NCI-H2227 treated with DMSO at 0.1 percent for 48 hours (cell line): Measurements from ENCODE around the gene SLC16A14.
"Not testable (repeated sequence)": the region's sequence is repeated elsewhere in the genome, so short reads cannot be mapped to it uniquely, and the experiment has no call there.

Experiments
- DNase-seq: peaks from one replicate; lab custom pipeline; 2025; lab: John Stamatoyannopoulos, UW

Gene SLC16A14, protein sequence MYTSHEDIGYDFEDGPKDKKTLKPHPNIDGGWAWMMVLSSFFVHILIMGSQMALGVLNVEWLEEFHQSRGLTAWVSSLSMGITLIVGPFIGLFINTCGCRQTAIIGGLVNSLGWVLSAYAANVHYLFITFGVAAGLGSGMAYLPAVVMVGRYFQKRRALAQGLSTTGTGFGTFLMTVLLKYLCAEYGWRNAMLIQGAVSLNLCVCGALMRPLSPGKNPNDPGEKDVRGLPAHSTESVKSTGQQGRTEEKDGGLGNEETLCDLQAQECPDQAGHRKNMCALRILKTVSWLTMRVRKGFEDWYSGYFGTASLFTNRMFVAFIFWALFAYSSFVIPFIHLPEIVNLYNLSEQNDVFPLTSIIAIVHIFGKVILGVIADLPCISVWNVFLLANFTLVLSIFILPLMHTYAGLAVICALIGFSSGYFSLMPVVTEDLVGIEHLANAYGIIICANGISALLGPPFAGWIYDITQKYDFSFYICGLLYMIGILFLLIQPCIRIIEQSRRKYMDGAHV

DNA sequence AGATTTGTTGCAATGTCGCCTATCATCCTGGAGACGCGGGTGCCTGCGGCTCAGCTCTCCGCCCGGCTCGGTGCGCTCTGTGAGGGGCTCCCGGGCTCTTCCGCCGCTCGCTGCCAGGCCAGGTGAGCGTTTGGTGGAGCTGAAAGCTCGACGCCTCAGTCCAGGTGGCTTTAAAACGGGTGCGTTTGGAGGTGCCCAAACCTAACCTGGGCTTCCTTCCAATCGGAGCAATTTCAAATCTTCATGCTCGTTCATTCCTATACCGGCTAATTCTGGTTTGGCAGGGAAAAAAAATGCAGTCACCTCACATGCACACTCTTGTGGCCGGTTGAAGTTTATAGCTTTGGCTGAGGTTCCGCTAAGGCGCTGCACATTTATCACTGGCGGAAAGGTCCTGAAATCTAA is at the start of gene SLC16A14:
Gene SLC16A14 (minus strand): TSS at position 274 of the 405 bp plus-strand sequence. CDS start 9,572 bp downstream, outside the sequence.
- peak; percentile 33 for DNase-seq

DNA sequence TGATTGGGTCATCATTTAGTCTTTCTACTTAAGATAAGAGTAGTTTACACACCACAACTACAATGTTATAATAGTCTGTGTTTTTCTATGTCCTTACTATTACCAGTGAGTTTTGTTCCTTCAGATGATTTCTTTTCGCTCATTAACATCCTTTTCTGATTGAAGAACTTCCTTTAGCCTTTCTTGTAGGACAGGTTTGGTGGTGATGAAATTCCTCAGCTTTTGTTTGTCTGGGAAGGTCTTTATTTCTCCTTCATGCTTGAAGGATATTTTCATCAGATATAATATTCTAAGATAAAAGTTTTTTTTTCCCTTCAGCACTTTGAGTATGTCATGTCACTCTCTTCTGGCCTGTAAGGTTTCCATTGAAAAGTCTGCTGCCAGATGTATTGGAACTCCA is 38.0 kb upstream of the SLC16A14 start:
- no peak for DNase-seq

DNA sequence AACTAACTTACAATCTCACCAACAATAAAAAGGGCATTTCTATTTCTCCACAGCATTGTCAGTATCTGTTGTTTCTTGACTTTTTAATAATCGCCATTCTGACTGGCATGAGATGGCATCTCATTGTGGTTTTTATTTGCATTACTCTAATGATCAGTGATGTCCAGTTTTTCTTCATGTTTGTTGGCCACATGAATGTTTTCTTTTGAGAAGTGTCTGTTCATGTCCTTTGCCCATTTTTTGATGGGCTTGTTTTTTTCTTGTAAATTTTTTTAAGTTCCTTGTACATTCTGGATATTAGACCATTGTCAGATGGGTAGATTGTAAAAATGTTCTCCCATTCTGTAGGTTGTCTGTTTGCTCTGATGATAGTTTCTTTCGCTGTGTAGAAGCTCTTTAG is 33.2 kb upstream of the SLC16A14 start:
- DNase-seq, result not testable (repeated sequence)

DNA sequence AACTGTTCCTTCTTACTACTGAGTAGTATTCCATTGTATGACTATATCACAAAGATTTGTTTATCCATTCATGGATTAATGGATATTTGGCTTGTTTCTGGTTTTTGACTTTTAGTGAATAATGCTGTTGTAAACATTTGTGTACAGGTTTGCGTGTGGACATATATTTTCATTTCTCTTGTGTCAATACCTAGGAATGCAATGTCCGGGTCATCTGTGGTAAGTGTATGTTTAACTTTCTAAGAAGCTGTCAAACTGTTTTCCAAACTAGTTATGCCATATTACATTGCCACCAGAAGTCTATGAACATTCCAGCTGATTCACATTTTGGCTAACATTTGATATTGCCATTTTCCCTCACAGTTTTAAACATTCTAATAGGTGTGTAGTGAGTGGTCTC is 29.1 kb upstream of the SLC16A14 start:
- DNase-seq, result no peak

DNA sequence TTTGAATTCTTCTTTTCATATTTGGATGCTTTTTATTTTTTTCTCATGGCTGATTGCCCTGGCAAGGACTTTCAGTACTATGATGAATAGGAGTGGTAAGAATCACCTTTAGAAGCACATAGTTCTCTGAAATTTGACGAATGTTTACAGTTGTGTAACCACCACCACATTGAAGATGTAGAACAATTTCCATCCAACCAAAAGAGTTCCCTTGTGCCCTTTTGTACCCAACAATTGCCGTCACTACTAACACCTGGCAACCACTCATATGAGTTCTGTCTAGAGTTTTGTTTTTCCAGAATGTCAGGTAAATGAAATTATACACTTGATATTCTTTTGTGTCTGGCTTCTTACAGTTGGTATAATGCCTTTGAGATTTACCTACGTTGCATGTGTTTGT is 28.7 kb upstream of the SLC16A14 start:
- no peak for DNase-seq

DNA sequence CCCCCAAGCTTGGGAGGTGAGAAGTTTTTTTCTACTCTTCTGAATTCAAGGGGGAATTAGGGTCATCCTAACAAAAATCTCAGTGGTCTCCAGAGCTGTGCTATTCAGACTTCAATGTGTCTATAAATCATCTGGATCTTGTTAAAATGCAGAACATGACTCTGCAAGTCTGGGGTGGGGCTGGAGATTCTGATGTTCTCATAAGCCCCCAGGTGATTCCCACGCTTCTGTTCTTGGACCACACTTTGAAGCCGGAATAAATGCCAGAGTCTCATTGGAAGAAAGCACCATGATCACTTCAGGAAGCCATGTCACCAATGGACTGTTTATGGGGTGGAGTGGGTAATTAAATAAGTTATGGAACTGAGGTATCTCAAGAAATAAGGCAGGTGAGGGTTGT is 22.2 kb upstream of the SLC16A14 start:
- DNase-seq, result no peak

DNA sequence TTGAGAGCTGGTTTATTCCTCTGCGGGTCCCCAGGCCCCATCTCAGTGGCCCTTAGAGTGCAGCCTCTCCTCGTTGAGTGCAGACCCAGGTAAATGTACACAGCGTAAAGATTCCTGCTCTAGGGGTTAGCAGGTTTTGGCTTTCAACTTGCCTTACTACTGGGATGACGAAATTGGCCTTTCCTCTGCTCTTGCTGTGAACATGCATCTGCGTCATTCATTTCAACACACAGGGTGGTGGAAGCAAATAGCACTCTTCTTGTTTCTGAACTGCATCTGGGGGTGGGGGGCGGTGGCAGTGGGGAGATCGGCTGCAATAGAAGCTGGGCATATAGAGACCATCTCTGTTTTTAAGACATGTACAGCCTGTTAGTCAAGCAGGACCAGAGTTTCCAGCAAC is 16.5 kb upstream of the SLC16A14 start:
- no peak for DNase-seq

DNA sequence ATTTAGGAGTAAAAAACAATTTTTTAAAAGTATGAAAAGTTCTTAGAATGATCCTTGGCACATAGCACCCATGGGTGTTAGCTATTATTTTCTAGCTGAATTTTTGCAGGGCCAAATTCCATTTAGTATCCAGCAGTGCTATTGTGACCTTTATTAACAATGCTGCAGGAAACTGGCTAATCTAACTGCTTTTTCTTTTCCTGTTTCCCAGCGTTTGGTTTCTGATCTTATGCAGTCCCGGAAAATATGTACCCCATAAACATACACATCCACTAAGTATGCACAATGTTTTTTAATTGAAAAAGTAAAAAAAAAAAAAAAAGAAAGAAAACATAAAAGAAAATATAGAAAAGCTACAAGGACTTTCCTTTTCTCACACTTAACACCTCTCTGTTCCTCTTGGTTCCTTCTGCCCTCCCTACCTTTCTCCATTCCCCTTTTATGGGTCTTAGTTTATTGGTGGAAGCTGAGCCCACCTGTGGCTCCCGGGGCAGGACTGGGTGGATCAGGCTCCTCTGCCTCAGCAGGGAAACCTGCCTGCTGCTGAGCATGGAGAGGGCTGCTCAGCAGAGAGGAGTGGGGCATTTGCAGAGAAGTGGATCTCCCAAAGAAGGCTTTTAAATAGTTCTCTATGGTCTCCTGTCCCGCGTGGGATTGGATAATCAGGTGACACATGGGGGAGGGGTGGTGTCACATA is 9.3 kb upstream of the SLC16A14 start:
- no peak for DNase-seq

DNA sequence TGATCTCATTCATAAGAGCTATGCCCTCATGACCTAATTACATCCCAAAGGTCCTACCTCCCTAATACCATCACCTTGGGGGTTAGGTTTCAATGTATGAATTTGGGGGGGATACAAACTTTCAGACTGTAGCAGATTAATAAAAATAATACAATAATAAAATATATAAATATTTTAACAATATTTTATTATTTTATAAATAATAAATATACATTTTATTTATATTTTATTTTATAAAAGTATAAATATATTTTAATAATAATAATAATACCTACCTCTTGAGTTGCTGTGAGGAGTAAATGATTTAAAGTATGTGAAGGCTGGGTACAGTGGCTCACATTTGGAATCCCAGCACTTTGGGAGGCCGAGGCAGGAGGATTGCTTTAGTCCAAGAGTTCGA is 8.1 kb upstream of the SLC16A14 start:
- DNase-seq, result no peak

DNA sequence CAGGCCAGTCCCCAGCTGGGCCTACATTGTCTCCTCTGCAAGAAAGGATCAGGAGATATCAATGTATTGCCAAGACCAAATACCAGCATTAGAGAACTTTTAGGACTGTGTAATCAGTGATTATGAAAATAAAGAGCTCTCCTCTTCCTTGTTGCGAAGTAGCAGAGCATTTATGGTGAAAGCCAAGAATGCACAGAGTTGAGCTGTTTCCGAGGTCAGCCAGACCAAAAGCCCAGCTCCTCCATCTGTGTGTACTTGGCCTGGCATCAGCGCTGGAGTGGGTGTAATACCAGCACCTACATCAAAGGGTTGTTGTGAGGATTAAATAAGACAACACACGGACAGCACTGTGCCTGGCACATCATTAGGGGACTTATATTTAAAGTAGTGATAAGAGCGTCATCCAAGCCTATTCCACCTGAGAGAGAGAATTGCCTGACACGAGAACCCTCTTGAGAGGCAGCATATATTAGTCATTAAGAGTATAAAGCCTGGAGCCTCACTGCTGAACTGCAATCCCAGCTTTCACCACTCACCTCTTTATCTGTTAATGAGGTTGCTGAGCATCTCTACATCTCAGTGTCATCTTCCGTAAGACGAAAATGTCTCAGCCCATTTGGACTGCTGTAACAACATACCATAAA is 7.4 kb upstream of the SLC16A14 start:
- no peak for DNase-seq

DNA sequence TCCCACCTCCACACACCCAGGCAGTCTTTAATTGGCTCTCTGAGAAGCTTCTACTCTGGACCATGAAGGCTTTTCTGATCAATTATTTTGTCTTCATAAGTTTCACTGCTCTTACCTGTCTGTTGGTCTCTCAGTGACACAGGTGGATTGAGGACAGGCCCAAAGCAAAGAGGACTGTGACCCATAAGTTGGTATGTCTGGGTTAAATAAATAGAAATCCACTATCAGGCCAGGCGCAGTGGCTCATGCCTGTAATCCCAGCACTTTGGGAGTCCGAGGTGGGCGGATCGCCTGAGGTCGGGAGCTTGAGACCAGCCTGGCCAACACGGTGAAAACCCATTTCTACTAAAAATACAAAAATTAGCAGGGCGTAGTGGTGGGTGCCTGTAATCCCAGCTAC is 2.7 kb upstream of the SLC16A14 start:
- DNase-seq, result no peak

DNA sequence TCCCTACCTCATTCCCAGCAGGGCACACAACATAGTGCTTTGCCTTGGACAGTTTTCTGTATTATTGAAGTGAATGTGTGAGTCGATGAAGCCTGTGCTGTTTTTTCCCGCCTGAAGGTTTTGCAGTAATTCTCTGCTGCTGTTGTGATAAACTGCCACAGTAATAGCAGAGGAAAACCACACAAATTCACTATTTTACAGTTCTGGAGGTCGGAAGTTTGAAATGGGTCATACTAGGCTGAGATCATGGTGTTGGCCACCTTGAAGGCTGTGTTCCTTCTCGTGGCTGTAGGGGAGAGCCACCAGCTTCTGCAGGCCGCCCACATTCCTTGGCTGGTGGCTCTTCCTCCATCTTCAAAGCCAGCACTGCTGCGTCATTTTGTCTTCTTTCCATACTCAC is 678 bp upstream of the SLC16A14 start:
- no peak for DNase-seq

DNA sequence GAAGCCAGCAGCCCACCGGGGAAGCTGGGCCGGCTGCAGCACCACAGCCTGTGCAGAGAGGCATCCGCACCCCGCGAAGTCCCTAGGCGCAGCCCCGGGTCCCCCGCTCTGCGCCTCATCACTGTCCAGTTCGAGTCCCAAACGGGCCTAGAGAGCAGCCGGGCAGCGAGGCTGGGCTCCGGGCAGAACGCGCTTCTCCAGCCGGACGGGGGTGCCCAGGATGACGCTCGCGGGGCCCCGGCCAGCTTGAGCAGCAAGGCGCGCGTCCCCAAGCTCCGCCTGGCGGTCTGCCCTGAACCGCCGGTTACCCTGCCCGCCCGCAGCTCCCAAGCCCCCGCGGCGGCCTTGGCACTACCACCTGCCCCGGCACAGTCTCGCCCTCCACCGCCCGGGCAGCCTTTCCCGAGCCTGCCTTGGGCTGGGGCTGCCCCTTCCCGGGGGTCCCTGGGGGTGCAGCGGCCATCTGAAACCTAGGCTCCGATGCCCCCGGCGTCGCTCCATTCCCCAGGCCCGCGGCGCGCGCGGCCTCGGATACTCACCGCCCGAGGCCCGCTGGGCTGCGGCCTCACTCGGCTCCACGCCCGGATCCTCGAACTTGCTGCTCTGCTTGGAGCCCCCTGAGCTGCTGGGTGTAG is 591 bp downstream of the SLC16A14 start:
- peak; percentile 11 for DNase-seq

DNA sequence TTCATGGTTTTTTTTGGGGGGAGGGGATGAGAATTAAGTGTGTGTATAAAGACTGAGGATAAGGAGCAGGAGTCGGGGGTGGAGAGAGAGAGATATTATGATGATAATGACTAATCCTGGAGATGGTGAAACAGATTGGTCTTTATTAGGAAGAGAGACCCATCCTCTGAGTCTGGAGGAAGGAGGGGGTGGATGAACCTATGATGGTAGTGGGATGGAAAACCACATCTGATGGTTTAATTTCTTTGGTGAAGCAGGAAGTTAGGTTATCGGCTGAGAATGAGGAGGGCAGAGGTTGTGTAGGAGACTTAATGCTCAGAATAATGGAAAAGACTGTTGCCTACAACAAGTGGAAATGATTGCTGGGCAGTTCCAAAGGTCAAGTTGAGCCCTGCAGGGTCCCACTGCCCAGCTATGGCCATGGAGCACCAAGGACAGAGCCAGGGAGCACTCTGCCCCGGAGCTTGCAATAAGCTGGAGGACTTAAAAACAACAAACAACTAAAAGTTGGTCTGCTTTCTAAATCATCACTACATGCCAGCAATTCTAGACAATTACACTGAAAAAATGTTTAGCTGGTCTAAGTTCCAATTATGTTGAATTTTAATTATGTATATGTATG is 7.9 kb downstream of the SLC16A14 start:
- no peak for DNase-seq

DNA sequence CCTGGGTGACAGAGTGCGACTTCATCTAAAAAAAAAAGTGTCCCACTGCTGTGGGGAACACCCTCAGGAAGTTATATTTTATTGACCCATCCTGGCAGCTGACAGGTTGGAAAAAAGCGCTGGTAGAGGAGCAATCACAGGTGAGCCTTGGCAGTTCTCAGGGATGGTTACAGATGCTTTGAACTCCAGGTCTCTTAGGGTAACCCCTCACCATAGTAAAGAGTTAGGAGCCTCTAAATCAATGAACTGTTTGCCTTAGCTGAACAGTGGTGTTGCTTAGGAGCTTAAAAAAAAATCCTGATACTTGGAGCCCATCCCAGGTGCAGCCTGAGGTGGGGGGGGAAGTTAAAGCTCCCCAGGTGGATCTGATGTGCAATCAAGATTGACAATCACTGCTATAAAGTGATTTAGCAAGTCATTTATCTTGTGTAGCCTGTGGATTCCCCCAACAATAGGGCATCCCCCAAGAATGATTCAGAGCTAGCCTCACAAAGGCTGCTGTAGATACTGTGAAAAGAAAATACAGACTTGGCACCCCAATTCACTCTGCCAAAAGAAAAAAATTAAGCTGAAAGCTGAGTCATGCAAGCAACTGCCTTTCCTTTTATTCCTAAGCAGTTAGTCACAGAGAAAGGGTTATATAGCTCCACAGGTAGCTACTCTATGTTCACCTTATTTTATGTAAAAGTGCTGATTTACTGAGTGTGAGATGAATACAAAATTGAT is 14.8 kb downstream of the SLC16A14 start:
- no peak for DNase-seq

DNA sequence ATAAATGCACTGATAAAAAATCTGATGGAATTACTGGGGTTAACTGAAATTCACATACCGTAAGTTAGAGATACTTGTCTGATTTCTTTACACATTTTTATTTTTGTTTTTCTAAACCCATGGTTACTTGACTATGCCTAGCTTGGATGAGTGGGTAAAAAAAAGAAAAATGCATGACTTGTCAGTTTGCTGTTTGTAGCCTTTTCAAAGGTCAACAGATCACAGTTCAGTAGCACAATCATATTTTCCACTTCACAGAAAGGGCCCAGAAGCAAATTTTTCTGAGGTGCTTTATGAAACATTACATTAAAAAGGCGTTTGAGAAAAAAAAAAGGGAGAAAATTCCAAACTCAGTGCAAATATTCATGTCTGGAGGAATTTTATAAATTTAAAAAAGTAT is 16.4 kb downstream of the SLC16A14 start:
- no peak for DNase-seq

DNA sequence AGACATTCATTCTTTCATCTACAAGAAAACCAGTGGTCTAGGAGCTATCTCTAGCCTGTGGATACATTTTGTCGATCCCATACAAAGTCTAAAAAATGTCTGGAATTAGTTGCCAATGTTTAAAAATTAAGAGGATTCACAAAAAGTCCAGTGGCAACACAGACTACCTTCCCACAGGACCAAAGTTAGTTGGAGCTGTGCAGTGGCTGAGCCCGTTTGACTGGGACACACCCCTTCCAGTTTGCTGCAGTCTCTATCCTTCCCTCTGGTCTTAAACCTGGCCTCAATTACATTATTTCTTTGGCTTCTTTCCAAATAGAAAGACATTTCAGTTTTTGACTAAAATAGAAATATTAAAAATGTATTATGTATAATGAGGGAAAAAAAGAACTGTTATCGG is 18.6 kb downstream of the SLC16A14 start:
- DNase-seq, result no peak

DNA sequence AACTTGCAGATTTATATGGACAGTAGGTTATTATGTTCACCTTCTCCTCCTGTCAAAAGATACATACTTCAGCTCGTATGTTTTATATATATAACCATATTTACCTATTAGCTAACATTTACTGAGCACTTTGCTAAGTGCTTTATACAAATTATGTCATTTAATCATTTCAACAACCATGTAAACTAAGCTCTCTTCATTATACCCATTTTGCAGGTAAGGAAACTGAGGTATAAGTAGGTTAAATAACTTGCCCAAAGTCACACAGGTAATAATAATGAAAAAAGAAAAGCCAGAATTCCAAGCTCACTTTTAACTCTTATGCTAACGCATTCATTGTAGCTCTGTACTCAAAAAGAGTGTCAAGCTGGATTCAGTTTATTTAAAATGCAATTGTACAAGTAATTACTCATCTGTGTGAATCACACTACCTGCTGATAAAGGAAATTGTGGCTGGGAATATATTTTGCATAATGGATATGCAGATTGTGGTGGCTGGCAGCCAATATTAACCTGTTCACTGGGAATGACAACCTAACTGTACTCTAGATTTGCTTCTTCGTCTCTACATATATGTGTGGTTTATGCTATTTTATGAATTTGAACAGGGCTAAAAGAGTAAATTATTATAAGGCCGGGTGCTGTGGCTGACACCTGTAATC is 20.6 kb downstream of the SLC16A14 start:
- DNase-seq, result no peak

DNA sequence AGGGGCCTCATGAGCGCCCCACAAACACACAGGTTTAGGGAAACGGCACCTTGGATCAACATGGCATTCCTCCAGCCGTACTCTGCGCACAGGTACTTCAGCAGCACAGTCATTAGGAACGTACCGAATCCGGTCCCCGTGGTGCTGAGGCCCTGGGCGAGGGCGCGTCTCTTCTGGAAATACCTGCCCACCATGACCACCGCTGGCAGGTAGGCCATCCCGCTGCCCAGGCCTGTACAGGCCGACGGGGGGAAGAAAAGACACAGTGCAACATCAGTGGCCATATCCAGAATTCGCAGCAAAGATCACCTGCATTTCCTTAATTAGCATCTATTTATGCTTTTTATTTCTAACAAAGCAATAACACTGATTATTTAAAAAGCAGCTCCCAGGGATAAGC is 22.2 kb downstream of the SLC16A14 start:
- no peak for DNase-seq

DNA sequence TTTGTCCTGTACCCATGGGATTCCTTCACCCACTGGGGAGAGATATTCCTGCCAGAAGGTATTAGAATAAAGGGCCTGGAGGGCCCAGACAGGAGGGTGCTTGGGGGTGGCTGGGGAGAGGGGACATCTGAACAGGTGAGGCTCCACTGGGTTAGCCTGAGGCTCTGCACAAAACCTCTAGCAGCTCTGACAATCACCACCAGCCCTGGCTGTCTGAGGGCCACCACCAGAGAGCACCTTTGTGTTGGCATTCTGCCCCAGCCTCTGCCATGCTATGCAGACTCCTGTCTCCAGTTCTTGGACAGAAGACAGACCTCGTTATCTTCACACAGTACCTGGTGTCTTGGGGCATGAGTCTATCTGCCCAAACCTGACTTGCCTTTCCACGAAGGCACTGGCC is 25.3 kb downstream of the SLC16A14 start:
- DNase-seq, result no peak

DNA sequence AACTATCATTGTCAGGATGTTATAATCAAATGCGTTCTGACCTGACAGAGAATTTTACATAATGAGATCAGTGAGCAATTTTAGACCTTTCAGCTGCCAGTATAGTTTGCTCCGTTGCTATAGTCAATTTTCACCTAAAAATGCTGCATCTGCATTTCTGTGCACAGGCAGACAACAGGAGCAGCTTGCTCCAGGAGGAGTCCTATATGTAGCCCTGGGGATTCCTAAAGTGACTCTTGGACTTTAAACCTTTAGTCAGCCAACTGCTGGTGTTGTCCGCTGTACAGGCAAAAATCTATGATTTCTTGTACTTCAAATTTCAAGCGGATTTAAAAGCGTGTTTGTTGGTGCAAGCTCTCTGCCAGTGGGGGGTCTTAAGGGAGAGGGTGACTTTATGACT is 25.7 kb downstream of the SLC16A14 start:
- DNase-seq, result no peak
